Measurements from ENCODE around the gene LAMC2.

The LAMC2 gene

GRCh38 chr1:183185941-183186490 is at the start of gene LAMC2:
TSS of gene LAMC2 (plus strand) at chr1:183186264. CDS start at chr1:183186353, 89 bp downstream.
- WGBS (ENCODE audit: insufficient coverage, insufficient read length) = no CpG with 5 or more reads among the region's 30 CpGs

DNA sequence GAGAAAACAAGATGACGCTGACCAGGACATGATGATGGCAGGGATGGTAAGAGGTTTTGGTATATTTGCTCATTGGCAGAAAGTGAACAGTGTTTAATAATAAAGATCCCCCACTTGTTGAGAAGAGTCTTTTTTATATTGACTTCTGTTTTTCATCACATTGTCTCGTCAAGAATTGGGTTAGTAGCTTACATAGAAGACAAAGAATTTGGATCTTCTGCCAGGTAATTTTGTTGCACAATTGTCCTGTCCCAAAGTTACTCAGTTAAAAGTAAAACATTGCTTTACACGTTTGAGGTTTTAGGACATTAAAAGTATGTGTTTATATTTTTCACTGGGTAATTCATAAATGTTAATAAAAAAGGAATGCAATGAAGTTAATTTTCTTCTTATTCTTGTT is 48.3 kb upstream of the LAMC2 start:
- Histone ChIP-seq H3K27ac (ENCODE audit: low read length) (no peak overlapping the region), H3K4me1 (ENCODE audit: control insufficient read depth, insufficient read depth, low read length) (no peaks in the 10 kb centered on the region)

More at GRCh38 chr1:183185941-183186490, at the start of gene LAMC2:
- no peaks in the 10 kb centered on the region for H3K36me3 ChIP-seq (ENCODE audit: control insufficient read depth, insufficient read depth, low read length)
- no peaks in the 10 kb centered on the region for H3K4me1 ChIP-seq (ENCODE audit: control insufficient read depth, insufficient read depth, low read length)
- H3K27ac ChIP-seq (ENCODE audit: low read length) = no peak within 1 kb of the TSS
- no peaks in the 10 kb centered on the region for H3K27me3 ChIP-seq (ENCODE audit: control insufficient read depth, insufficient read depth, low read length)
- DNase-seq (ENCODE audit: low read depth, low spot score) = peak; percentile 61
- H3K4me3 ChIP-seq (ENCODE audit: low read length) = peak within 1 kb of the TSS; percentile 40; the same call in 1 of the 2 replicates
- H3K9me3 ChIP-seq (ENCODE audit: control insufficient read depth, insufficient read depth, low read length) = no peaks in the 10 kb centered on the region

GRCh38 chr1:183138301-183138700 is 47.8 kb upstream of the LAMC2 start:
- Histone ChIP-seq H3K4me1 (ENCODE audit: control insufficient read depth, insufficient read depth, low read length) (no peaks in the 10 kb centered on the region), H3K27ac (ENCODE audit: low read length) (no peak overlapping the region), H3K9me3 (ENCODE audit: control insufficient read depth, insufficient read depth, low read length) (no peaks in the 10 kb centered on the region), H3K4me3 (ENCODE audit: low read length) (no peak overlapping the region), H3K36me3 (ENCODE audit: control insufficient read depth, insufficient read depth, low read length) (peaks cover 9% of the 10 kb centered on the region), H3K27me3 (ENCODE audit: control insufficient read depth, insufficient read depth, low read length) (no peaks in the 10 kb centered on the region)
- DNase-seq (ENCODE audit: low read depth, low spot score) = no peak
- no CpG with 5 or more reads among the region's 4 CpGs for WGBS (ENCODE audit: insufficient coverage, insufficient read length)

More for the DNA sequence above, 48.3 kb upstream of the LAMC2 start:
- H3K36me3 ChIP-seq (ENCODE audit: control insufficient read depth, insufficient read depth, low read length) = peaks cover 12% of the 10 kb centered on the region
- H3K9me3 ChIP-seq (ENCODE audit: control insufficient read depth, insufficient read depth, low read length) = no peaks in the 10 kb centered on the region
- DNase-seq (ENCODE audit: low read depth, low spot score) = no peak
- no CpG with 5 or more reads among the region's 3 CpGs for WGBS (ENCODE audit: insufficient coverage, insufficient read length)
- no peak overlapping the region for H3K4me3 ChIP-seq (ENCODE audit: low read length)
- H3K27me3 ChIP-seq (ENCODE audit: control insufficient read depth, insufficient read depth, low read length) = no peaks in the 10 kb centered on the region

DNA sequence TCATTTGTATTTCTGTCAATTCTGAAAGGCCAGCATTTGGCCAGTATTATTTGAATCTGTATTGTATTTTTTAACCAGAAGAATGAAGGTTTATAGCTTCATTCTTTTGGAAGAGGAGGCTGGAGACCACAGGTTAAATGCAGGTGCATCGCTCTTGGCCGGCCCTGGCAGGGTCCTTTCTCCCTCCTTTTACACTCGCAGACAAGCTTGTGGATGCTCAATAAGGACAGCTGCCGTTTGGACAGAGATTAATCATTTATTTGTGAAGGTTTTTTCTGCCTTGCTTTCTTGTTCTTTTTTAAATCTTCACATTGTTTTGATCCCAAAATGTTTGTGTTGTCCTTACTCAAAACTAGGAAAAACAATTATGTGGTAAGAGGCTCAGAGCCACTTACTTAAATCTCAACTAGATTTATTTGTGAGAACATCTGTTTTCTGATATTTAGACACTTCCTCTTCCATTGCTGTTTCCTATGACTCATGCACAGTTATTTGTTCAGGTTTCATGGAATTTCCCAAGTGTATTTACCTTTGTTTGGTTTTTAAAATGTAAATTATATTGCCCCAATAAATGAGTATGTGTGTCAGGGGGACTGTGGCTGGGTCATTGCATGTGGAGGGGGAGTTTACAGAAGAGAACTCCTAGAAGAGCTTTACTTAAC is 46.7 kb upstream of the LAMC2 start:
- no peak overlapping the region for H3K27ac ChIP-seq (ENCODE audit: low read length)
- no peak overlapping the region for H3K4me3 ChIP-seq (ENCODE audit: low read length)
- H3K9me3 ChIP-seq (ENCODE audit: control insufficient read depth, insufficient read depth, low read length) = no peaks in the 10 kb centered on the region
- peaks cover 7% of the 10 kb centered on the region for H3K36me3 ChIP-seq (ENCODE audit: control insufficient read depth, insufficient read depth, low read length)
- DNase-seq (ENCODE audit: low read depth, low spot score) = no peak
- WGBS (ENCODE audit: insufficient coverage, insufficient read length) = no CpG with 5 or more reads among the region's 4 CpGs
- H3K4me1 ChIP-seq (ENCODE audit: control insufficient read depth, insufficient read depth, low read length) = no peaks in the 10 kb centered on the region
- no peaks in the 10 kb centered on the region for H3K27me3 ChIP-seq (ENCODE audit: control insufficient read depth, insufficient read depth, low read length)

GRCh38 chr1:183140633-183141032 is 45.4 kb upstream of the LAMC2 start:
- H3K4me1 ChIP-seq (ENCODE audit: control insufficient read depth, insufficient read depth, low read length) = no peaks in the 10 kb centered on the region
- no peak overlapping the region for H3K27ac ChIP-seq (ENCODE audit: low read length)
- peaks cover 3% of the 10 kb centered on the region; the same call in 1 of the 2 replicates for H3K36me3 ChIP-seq (ENCODE audit: control insufficient read depth, insufficient read depth, low read length)
- no peaks in the 10 kb centered on the region for H3K27me3 ChIP-seq (ENCODE audit: control insufficient read depth, insufficient read depth, low read length)
- no peak overlapping the region for H3K4me3 ChIP-seq (ENCODE audit: low read length)
- no peaks in the 10 kb centered on the region for H3K9me3 ChIP-seq (ENCODE audit: control insufficient read depth, insufficient read depth, low read length)
- DNase-seq (ENCODE audit: low read depth, low spot score) = no peak

DNA sequence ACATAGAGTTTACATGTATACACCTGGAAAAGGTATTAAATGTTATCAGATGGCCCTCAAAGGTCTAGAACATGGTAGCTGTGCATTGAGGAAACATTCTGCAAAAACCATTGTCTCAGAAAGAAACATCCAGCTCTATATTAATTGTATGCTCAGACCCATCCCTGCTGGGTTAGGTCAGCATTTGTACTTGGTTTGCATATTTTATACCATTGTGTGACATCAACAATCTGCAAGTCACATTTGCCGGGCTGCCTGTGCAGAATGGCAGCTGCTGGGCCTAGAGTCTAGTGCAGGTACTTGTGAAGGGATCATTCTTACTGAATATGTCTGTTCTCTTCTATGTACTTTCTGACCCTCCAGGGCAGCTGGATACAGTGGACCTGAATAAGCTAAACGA is 43.9 kb upstream of the LAMC2 start:
- H3K4me3 ChIP-seq (ENCODE audit: low read length) = no peak overlapping the region
- no CpG with 5 or more reads among the region's 2 CpGs for WGBS (ENCODE audit: insufficient coverage, insufficient read length)
- no peak overlapping the region for H3K27ac ChIP-seq (ENCODE audit: low read length)
- no peaks in the 10 kb centered on the region for H3K27me3 ChIP-seq (ENCODE audit: control insufficient read depth, insufficient read depth, low read length)
- H3K9me3 ChIP-seq (ENCODE audit: control insufficient read depth, insufficient read depth, low read length) = no peaks in the 10 kb centered on the region
- H3K4me1 ChIP-seq (ENCODE audit: control insufficient read depth, insufficient read depth, low read length) = no peaks in the 10 kb centered on the region
- H3K36me3 ChIP-seq (ENCODE audit: control insufficient read depth, insufficient read depth, low read length) = peaks cover 3% of the 10 kb centered on the region; the same call in 1 of the 2 replicates
- no peak for DNase-seq (ENCODE audit: low read depth, low spot score)

GRCh38 chr1:183143576-183144315 is 42.3 kb upstream of the LAMC2 start:
- H3K4me3 ChIP-seq (ENCODE audit: low read length) = no peak overlapping the region
- no CpG with 5 or more reads among the region's 7 CpGs for WGBS (ENCODE audit: insufficient coverage, insufficient read length)
- H3K27ac ChIP-seq (ENCODE audit: low read length) = no peak overlapping the region

GRCh38 chr1:183144752-183145151 is 41.3 kb upstream of the LAMC2 start:
- Histone ChIP-seq H3K9me3 (ENCODE audit: control insufficient read depth, insufficient read depth, low read length) (no peaks in the 10 kb centered on the region), H3K27ac (ENCODE audit: low read length) (no peak overlapping the region), H3K36me3 (ENCODE audit: control insufficient read depth, insufficient read depth, low read length) (peaks cover 3% of the 10 kb centered on the region; the same call in 1 of the 2 replicates), H3K4me1 (ENCODE audit: control insufficient read depth, insufficient read depth, low read length) (no peaks in the 10 kb centered on the region), H3K4me3 (ENCODE audit: low read length) (no peak overlapping the region), H3K27me3 (ENCODE audit: control insufficient read depth, insufficient read depth, low read length) (no peaks in the 10 kb centered on the region)
- WGBS (ENCODE audit: insufficient coverage, insufficient read length) = no CpG with 5 or more reads among the region's 3 CpGs
- no peak for DNase-seq (ENCODE audit: low read depth, low spot score)

More at GRCh38 chr1:183143576-183144315, 42.3 kb upstream of the LAMC2 start:
- Histone ChIP-seq H3K9me3 (ENCODE audit: control insufficient read depth, insufficient read depth, low read length) (no peaks in the 10 kb centered on the region), H3K27me3 (ENCODE audit: control insufficient read depth, insufficient read depth, low read length) (no peaks in the 10 kb centered on the region), H3K36me3 (ENCODE audit: control insufficient read depth, insufficient read depth, low read length) (peaks cover 3% of the 10 kb centered on the region; the same call in 1 of the 2 replicates), H3K4me1 (ENCODE audit: control insufficient read depth, insufficient read depth, low read length) (no peaks in the 10 kb centered on the region)
- DNase-seq (ENCODE audit: low read depth, low spot score) = no peak

- no peak for DNase-seq (ENCODE audit: low read depth, low spot score)
- Histone ChIP-seq H3K4me3 (ENCODE audit: low read length) (no peak overlapping the region), H3K27ac (ENCODE audit: low read length) (no peak overlapping the region), H3K9me3 (ENCODE audit: control insufficient read depth, insufficient read depth, low read length) (no peaks in the 10 kb centered on the region), H3K27me3 (ENCODE audit: control insufficient read depth, insufficient read depth, low read length) (no peaks in the 10 kb centered on the region), H3K36me3 (ENCODE audit: control insufficient read depth, insufficient read depth, low read length) (no peaks in the 10 kb centered on the region), H3K4me1 (ENCODE audit: control insufficient read depth, insufficient read depth, low read length) (no peaks in the 10 kb centered on the region)
- WGBS (ENCODE audit: insufficient coverage, insufficient read length) = no CpG with 5 or more reads among the region's 2 CpGs
Observed at GRCh38 chr1:183147735-183148134, 38.3 kb upstream of the LAMC2 start.

DNA sequence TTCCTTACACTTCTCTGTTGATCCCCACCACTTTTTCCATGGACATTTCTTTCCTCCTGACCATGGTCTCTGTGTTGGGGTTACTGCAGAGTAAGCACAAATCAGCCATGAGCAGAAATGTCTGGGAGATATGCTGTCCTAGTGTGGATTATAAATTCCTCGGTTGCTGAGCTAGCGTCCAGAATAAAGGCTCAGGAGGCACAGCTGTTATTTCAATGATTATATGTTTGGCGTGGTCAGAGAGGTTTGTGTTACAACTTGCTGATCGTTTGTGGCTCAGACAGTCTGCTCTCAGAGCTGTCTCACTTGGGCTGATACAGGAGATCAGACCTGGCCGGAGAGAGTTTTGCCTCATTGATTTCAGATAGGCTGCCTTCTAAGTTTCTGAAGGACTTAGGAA is 37.5 kb upstream of the LAMC2 start:
- no peak overlapping the region for H3K4me3 ChIP-seq (ENCODE audit: low read length)
- H3K36me3 ChIP-seq (ENCODE audit: control insufficient read depth, insufficient read depth, low read length) = no peaks in the 10 kb centered on the region
- H3K27ac ChIP-seq (ENCODE audit: low read length) = no peak overlapping the region
- H3K27me3 ChIP-seq (ENCODE audit: control insufficient read depth, insufficient read depth, low read length) = no peaks in the 10 kb centered on the region
- no CpG with 5 or more reads among the region's 5 CpGs for WGBS (ENCODE audit: insufficient coverage, insufficient read length)
- no peaks in the 10 kb centered on the region for H3K4me1 ChIP-seq (ENCODE audit: control insufficient read depth, insufficient read depth, low read length)
- no peak for DNase-seq (ENCODE audit: low read depth, low spot score)
- no peaks in the 10 kb centered on the region for H3K9me3 ChIP-seq (ENCODE audit: control insufficient read depth, insufficient read depth, low read length)
